ENCODE measurements around the gene MLPH. TPM values are rescaled to one million over a fixed set of nuclear protein-coding genes. Genes with fewer than 3 reads are reported as not detected.

Gene MLPH
- total RNA-seq, 1 experiment from 2014 or later = 27.1 TPM

DNA sequence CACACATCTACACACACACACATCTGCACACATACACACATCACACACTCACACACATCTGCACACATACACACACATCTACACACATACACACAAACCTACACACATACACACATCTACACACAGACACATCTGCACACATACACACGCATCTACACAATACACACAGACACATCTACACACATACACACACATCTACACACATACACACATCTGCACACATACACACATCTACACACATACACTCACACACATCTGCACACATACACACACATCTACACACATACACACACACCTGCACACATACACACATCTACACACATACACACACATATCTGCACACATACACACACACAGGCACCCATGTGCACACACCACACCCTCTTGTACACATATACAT, 78.9 kb downstream of the MLPH start:
- no peak overlapping the region for H3K27ac Mint-ChIP-seq (ENCODE audit: low read depth, unreplicated experiment)
- ChIA-PET POLR2A (no interaction called here), CTCF (interaction anchor here (0.6 to 1.2 kb wide), 2 partner anchors 53 to 503 kb away, joined by 3 to 5 read pairs; no protein-coding TSS in a partner anchor)
- H3K36me3 Mint-ChIP-seq (ENCODE audit: insufficient read depth, unreplicated experiment) = no peaks in the 10 kb centered on the region
- H3K4me1 Mint-ChIP-seq (ENCODE audit: insufficient read depth, unreplicated experiment) = no peaks in the 10 kb centered on the region
- intact Hi-C loops (cut with micrococcal nuclease) = no loop called here
- TF ChIP-seq, protein P1, sequence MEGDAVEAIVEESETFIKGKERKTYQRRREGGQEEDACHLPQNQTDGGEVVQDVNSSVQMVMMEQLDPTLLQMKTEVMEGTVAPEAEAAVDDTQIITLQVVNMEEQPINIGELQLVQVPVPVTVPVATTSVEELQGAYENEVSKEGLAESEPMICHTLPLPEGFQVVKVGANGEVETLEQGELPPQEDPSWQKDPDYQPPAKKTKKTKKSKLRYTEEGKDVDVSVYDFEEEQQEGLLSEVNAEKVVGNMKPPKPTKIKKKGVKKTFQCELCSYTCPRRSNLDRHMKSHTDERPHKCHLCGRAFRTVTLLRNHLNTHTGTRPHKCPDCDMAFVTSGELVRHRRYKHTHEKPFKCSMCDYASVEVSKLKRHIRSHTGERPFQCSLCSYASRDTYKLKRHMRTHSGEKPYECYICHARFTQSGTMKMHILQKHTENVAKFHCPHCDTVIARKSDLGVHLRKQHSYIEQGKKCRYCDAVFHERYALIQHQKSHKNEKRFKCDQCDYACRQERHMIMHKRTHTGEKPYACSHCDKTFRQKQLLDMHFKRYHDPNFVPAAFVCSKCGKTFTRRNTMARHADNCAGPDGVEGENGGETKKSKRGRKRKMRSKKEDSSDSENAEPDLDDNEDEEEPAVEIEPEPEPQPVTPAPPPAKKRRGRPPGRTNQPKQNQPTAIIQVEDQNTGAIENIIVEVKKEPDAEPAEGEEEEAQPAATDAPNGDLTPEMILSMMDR (IDR thresholded peaks at IDR 0.05; ENCODE audit: unreplicated experiment) = no peak
- no peak overlapping the region for H3K4me3 Mint-ChIP-seq (ENCODE audit: unreplicated experiment)
- BruUV-seq (replicated peaks) = no TSS peak
- H3K9me3 Mint-ChIP-seq (ENCODE audit: unreplicated experiment) = no peaks in the 10 kb centered on the region
- no peak for DNase-seq (ENCODE audit: unreplicated experiment)
- peaks cover 11% of the 10 kb centered on the region for H3K27me3 Mint-ChIP-seq (ENCODE audit: insufficient read depth, unreplicated experiment)

DNA sequence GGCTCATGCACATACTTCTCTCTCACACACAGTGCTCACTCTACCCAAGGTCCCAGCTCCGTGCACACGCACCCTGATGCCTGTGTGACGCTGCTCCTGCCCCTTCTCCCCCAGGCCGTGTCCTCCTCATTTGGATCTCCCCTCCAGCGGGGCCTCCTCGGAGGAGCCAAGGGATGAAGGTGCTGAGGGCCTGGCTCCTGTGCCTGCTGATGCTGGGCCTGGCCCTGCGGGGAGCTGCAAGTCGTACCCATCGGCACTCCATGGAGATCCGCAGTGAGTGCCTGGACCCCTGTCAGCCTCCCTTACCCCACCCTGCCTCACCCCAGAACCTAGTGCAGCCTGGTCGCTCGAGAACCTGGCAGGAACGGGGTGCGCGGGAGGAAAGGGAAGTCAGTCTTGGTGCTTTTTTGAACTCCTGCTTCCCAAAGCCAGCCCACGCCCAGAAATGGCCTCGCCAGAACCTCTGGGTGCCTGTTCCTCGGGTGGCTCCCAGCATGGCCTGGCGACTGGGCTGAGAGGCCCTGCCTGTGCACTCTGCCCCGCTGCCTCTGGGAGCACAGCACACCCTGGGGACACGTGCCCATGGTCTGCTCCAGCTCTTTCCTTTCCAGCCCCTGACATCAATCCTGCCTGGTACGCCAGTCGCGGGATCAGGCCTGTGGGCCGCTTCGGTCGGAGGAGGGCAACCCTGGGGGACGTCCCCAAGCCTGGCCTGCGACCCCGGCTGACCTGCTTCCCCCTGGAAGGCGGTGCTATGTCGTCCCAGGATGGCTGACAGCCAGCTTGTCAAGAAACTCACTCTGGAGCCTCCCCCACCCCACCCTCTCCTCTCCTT, 79.6 kb downstream of the MLPH start, which contains the start of gene PRLH:
TSS of gene PRLH (plus strand) at position 174 of the 835 bp plus-strand sequence. CDS start at position 174, 0 bp downstream.
- Mint-ChIP-seq H3K36me3 (ENCODE audit: insufficient read depth, unreplicated experiment) (no peaks in the 10 kb centered on the region), H3K27ac (ENCODE audit: low read depth, unreplicated experiment) (no peak within 1 kb of the TSS), H3K27me3 (ENCODE audit: insufficient read depth, unreplicated experiment) (peaks cover 11% of the 10 kb centered on the region), H3K4me1 (ENCODE audit: insufficient read depth, unreplicated experiment) (peaks cover under 1% of the 10 kb centered on the region), H3K4me3 (ENCODE audit: unreplicated experiment) (no peak within 1 kb of the TSS), H3K9me3 (ENCODE audit: unreplicated experiment) (no peaks in the 10 kb centered on the region)
- CTCF ChIA-PET = interaction anchor here (0.7 to 1.7 kb wide), 3 partner anchors 11 to 54 kb away, joined by 3 to 10 read pairs (median 5); no protein-coding TSS in a partner anchor
- BruUV-seq (replicated peaks) = no TSS peak
- DNase-seq (ENCODE audit: unreplicated experiment) = no peak
- POLR2A ChIA-PET = no interaction called here
- intact Hi-C loops (cut with micrococcal nuclease) = no loop called here
- TF ChIP-seq, protein P1 (IDR thresholded peaks at IDR 0.05; ENCODE audit: unreplicated experiment) = no peak

- Mint-ChIP-seq H3K9me3 (ENCODE audit: unreplicated experiment) (no peaks in the 10 kb centered on the region), H3K27ac (ENCODE audit: low read depth, unreplicated experiment) (no peak overlapping the region), H3K36me3 (ENCODE audit: insufficient read depth, unreplicated experiment) (no peaks in the 10 kb centered on the region), H3K4me1 (ENCODE audit: insufficient read depth, unreplicated experiment) (peaks cover 9% of the 10 kb centered on the region), H3K4me3 (ENCODE audit: unreplicated experiment) (no peak overlapping the region), H3K27me3 (ENCODE audit: insufficient read depth, unreplicated experiment) (peaks cover 11% of the 10 kb centered on the region)
- POLR2A ChIA-PET = no interaction called here
- intact Hi-C loops (cut with micrococcal nuclease) = no loop called here
- TF ChIP-seq, protein P1 (IDR thresholded peaks at IDR 0.05; ENCODE audit: unreplicated experiment) = no peak
- DNase-seq (ENCODE audit: unreplicated experiment) = no peak
- CTCF ChIA-PET = interaction anchor here (0.6 to 1.7 kb wide), 5 partner anchors 8 to 124 kb away, joined by 3 to 10 read pairs (median 3); no protein-coding TSS in a partner anchor
- no TSS peak for BruUV-seq (replicated peaks)
Observed at GRCh38 chr2:237567276-237568029, 80.4 kb downstream of the MLPH start.

GRCh38 chr2:237568121-237568660, 81.1 kb downstream of the MLPH start:
- peaks cover 11% of the 10 kb centered on the region for H3K4me1 Mint-ChIP-seq (ENCODE audit: insufficient read depth, unreplicated experiment)
- TF ChIP-seq, protein P1 (IDR thresholded peaks at IDR 0.05; ENCODE audit: unreplicated experiment) = no peak
- H3K9me3 Mint-ChIP-seq (ENCODE audit: unreplicated experiment) = no peaks in the 10 kb centered on the region
- intact Hi-C loops (cut with micrococcal nuclease) = no loop called here
- H3K27ac Mint-ChIP-seq (ENCODE audit: low read depth, unreplicated experiment) = no peak overlapping the region
- CTCF ChIA-PET = interaction anchor here (0.6 to 1.7 kb wide), 4 partner anchors 8 to 124 kb away, joined by 3 to 10 read pairs (median 3); no protein-coding TSS in a partner anchor
- no peak for DNase-seq (ENCODE audit: unreplicated experiment)
- H3K4me3 Mint-ChIP-seq (ENCODE audit: unreplicated experiment) = no peak overlapping the region
- POLR2A ChIA-PET = no interaction called here
- H3K36me3 Mint-ChIP-seq (ENCODE audit: insufficient read depth, unreplicated experiment) = no peaks in the 10 kb centered on the region
- peaks cover 4% of the 10 kb centered on the region for H3K27me3 Mint-ChIP-seq (ENCODE audit: insufficient read depth, unreplicated experiment)
- no TSS peak for BruUV-seq (replicated peaks)
